ENCODE measurements around the gene URB1.
"Not testable (repeated sequence)": the region's sequence is repeated elsewhere in the genome, so short reads cannot be mapped to it uniquely, and the experiment has no call there.

URB1 gene

DNA sequence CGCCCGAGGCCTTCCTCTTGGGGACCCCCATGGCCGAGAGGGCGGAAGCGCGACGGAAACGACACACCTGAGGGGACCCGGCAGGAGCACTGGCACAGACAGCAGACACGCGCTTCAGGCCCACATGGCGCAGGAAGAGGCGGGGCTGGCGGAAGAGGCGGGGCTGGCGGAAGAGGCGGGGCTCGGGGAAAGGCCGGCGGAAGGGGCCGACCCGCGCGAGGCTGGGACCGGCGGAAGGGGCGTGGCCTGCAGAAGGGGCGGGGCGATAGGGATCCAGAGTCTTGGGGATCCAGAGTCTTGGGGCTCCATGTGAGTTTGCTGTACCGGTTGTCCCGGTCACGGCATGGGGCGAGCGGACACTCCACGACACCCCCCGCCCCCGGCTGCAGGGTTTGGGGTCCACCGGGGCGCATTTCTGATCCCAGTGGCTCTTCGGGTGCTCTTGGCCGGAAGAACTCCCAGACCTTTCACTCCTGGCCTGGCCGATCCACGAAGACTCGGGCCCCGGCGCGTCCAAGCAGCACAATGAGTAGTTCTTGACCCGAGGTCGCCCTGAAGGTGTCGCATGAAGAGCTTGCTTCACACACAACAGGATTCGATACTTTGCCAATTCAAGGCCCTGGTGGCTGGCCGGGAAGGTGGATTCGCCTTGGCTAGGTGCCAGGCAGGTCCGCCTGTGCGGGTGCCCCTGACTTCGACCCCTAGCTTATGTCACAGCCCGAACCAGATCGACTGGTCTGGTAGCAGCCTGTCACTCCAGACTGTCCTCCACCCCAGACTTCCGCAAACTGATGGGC, at the start of gene URB1:
Gene URB1 (minus strand): TSS at position 133 of the 797 bp plus-strand sequence. CDS start 102 bp downstream, at position 31.
- no peak for FAIRE-seq

DNA sequence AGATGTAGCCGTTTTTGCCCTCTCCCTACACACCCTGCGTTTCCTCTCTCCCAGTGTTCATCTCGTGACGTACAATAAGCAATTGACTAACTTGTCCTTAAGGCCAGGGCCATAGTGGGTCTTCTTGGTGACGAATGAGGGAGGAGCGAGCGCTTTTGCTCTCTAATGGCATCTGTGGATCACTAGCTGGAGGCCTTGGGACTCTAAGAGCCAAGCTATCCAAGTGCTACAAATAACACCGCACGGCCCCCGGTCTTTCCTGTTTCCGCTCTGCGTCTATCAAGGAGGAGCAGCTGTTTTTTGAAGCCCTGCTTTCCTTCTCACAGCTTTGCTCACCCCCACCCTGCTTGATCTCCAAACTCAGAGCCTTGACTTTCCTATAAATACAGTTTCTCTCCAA, 44.9 kb upstream of the URB1 start:
- no peak for FAIRE-seq

GRCh38 chr21:32432982-32433660, 40.3 kb upstream of the URB1 start:
- not testable (repeated sequence) for FAIRE-seq

DNA sequence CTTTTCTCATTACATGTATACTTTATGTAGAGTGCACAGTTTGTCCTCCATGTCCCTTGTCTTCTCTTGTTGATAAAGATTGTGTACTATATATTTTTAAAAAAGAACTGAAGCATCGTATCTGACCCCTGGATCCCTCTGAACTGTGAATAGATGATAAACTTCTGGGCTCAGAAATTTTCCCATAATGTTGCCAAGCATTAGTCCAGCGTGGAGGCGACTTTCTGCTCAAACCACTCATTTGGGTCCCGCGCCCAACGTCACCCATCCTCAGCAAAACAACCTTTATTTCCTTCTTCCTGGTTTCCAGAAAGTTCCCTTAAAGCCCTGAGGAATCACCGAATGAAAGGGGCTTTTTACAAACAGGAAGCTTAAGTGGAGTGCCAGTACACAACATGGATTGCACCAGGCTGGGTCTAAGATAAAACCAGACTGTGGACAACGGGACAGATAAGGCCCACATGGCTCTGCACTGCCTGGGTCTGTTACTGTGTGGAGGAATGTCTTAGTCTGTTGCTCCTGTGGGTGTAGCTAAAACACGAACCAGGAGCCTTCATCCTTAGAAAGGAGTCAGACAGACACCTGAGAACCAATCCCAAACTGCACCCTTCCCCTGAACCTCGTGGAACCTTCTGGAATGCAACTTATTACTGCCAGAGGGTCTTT, 35.3 kb upstream of the URB1 start:
- no peak for FAIRE-seq

DNA sequence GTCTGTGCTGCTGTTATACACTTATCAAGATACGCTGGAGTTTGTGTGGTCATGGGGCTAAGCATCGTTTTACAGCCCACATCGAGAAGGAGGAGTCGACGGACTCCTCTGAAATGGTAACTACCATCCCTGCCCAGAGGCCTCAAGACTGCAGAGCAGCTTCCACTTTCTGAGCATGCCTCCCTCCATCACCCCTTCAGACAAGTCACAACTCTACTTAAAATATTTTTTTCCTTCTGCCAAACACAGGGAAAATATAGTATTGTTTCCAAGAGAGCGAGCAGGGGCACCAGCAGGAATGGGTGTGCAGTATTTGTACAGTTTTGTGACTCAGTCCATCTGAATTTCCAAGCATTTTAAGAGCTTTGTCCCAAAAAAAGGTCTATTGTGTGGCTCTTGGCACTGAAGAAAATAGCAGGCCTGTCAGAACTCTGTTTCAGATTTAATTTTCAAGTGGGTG, 33.8 kb upstream of the URB1 start:
- FAIRE-seq: no peak

- FAIRE-seq: no peak
Measured at GRCh38 chr21:32426066-32426465, 33.3 kb upstream of the URB1 start.

DNA sequence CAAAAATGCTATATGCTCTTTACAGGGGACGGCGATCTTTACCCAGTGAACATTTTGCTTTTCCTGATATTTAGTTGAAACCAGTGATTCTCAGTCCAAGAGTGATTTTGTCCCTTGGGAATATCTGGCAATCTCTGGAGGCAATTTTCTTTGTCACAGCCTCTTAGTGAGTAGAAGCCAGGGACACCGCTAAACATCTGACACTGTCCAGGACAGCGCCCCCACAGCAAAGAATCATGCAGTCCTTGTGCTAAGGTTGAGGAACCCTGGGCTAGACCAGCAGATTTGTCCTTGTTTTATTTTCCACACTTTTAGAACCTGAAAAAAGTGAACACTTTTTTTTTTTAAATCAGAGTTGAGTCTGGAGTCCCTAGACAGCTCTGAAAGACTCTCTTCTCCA, 32.8 kb upstream of the URB1 start:
- FAIRE-seq: no peak

GRCh38 chr21:32424674-32425073, 31.9 kb upstream of the URB1 start:
- no peak for FAIRE-seq

DNA sequence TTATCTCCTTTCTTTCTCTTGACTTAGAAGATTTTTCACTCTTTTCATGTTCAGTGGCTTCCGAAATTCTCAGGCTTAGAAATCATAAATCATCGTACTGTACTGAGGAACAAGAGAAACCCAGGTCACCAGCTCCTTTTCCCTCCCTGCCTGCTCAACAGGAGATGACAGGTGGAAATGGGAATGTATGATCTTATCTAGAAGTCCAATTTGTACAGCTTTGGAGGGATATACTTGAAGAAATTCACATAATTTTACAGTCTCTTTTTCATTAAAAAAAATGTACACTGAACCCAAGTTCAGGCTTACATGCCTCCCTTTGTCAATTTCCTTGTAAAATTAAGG, 31.4 kb upstream of the URB1 start:
- no peak for FAIRE-seq

- FAIRE-seq: no peak
Measured at GRCh38 chr21:32423320-32424190, 30.7 kb upstream of the URB1 start.

DNA sequence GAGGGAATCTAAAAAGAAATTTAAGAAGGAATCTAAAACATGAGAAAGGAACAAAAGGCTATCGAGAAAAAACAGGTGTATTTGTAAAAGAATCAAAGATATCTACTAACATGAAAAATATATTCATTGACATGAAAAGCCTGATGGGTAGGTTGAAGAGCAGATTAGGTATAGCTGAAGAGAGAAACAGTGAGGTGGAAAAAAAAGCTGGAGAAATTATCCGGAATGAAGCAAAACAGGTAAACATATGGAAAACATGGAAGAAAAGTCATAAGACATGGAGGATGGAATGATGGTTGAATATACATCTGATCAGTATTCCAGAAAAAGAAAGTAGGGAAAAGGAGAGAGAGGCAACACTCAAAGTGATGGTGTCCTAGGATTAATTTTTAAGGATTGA, 29.3 kb upstream of the URB1 start:
- no peak for FAIRE-seq

GRCh38 chr21:32418146-32418545, 25.3 kb upstream of the URB1 start:
- FAIRE-seq: no peak

DNA sequence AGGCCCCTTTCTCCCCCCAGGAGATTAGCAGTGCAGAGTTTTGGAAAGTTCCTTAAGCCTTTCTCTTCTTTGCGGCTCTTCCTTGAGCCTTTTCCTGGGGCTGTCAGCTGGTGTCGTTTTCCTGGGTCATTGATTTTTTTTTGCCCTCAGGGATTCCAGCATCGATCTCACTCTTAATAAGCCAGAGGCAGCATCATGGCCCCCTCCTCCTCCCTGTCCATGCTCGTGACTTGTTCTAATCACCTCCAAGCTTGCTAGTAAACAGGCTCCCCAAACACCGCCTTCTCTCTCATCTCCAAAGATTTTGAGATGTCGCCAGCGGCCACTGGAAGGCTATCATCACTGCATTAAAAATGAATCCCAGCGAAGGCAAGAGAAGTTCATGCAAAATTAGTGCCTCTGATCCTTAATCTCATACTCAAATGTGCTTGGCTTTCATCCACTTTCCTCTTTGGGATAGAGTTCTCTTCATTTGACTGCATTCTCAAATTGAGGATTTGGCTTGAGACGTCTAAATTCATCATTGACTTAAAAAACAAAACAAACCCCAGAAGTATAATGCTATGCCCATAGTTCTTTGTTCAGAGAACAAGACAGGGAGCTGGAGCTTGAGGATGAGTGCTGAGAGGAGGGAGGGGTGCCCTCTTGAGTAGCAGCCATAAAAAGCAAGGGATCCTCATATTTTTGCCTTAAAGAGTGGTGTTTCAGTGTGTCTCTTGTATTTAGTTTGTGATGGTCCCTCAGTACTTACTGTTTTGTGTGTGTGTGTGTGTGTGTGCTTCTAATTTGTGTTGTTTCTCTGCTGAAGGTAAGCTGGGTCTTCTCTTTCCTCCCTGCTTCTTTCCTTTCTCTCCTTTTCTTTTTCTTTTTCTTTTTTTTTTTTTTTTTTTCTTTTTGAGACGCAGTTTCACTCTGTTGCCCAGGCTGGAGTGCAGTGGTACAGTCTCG, 22.9 kb upstream of the URB1 start:
- no peak for FAIRE-seq

DNA sequence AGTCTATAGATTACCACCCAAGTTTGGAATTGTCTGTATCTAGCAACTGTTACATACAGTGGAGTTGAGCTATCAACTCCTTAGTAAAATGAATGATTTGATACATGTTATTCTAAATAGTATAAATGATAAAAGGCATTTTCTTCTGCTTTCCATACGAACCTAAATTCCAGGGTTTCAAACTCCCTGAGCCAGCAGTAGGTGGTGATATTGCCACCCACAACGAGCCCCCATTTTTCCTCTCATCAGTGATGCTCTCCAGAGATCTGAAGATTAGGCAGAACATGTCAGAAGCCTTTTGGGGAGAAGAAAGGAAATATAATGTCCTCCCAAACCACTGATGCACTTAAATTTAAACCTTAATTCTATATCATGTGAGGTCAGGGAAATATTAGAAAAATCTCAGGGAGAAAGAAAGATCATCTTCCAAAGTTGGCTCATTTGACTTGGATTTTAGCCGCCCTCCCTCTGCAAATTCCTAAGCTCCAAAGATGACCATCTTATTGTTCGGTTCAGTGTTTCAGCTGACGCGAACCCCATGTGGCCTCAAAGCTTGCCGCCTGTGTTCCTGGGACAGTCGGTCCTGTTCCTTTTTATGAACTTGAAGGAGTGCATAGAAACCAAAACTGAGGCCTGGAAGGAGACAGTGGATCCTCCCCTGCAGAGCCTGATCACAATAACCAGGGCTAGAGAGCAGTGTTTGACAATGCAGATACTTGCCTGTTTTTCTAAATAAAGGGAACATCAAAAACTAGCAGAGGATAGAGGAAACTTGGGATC, 22.0 kb upstream of the URB1 start:
- FAIRE-seq: peak; percentile 26

DNA sequence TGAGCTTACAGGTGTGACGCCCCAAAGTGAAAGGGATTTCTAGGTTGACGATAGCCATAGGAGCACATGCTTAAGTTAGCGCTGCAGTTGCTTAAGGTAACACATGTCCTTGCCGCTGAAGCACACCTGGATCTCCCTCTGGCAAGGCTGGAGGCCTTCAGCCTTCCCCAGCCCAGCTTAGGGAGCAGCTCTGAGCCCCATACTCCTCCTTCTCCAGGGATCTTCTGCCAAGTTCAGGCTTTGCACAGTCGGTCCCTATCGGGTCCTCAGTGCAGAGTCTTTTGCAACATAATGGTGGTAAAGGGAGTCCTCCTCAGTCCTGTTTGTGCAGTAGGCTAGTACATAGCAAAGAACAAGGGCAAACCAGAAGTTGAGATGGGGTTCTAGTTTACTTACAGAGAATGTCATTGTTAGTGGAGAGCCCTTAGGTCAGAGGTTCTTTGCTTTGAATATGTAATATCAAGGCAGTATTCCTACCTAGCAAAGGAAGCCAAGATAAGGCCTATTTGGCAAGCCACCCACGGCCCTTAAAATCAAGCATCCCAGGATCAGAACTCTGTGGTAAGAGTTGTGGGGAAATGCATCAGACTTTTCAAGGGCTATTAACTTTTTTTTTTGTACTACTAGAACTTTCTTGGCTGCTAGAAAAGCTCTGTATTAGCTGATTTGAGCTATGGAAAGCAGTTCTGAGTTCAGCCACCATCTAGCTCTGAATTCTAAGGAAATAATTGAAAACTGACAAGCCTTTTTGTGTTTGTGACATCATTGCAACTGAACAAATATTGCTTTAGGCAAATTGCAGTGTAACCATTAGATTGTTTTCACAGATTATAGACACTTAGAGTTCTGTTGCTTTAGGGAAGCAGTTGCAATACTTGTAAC, 21.1 kb upstream of the URB1 start:
- FAIRE-seq: no peak

GRCh38 chr21:32413015-32413504, 20.2 kb upstream of the URB1 start:
- FAIRE-seq: no peak

- no peak for FAIRE-seq
Measured at GRCh38 chr21:32412162-32413014, 19.6 kb upstream of the URB1 start, which contains the start of gene EVA1C. TSS of gene EVA1C (plus strand) at chr21:32412706. CDS start at chr21:32412854, 148 bp downstream.

Data from endometrium (tissue), 2 donors.